Limb (tissue), 2 donors: ENCODE results near the gene HOXB4.

Experiments
- DNase-seq, 2 donors: peaks; one replicate each; pipeline ENCODE4 v3.0.0-alpha.2; 2016; ENCODE audit errors: extremely low spot score in 2 of 2

HOXB4 gene

GRCh38 chr17:48590607-48591161 lies 12.5 kb upstream of the HOXB4 start:
- DNase-seq = no peak

GRCh38 chr17:48589831-48590606 lies 11.9 kb upstream of the HOXB4 start, which contains the start of gene HOXB3:
HOXB3 (minus strand) TSS chr17:48590241; CDS start chr17:48552474, 37,767 bp downstream.
- peak in 1 of 2 donors; percentile 67 for DNase-seq

GRCh38 chr17:48589060-48589830 lies 11.1 kb upstream of the HOXB4 start:
- no peak for DNase-seq

GRCh38 chr17:48588528-48588927 lies 10.4 kb upstream of the HOXB4 start:
- no peak for DNase-seq

GRCh38 chr17:48588074-48588415 lies 9.9 kb upstream of the HOXB4 start:
- DNase-seq = no peak

- no peak for DNase-seq
These were observed 9.3 kb upstream of the HOXB4 start for GRCh38 chr17:48587276-48588073.

GRCh38 chr17:48586355-48587258 lies 8.5 kb upstream of the HOXB4 start:
- peak in 1 of 2 donors; percentile 66 for DNase-seq

GRCh38 chr17:48584223-48584741 lies 6.1 kb upstream of the HOXB4 start:
- no peak for DNase-seq

GRCh38 chr17:48583708-48584222 lies 5.6 kb upstream of the HOXB4 start:
- no peak for DNase-seq

GRCh38 chr17:48582750-48583069 lies 4.6 kb upstream of the HOXB4 start:
- DNase-seq = peak in 1 of 2 donors; percentile 48

- peak in 1 of 2 donors; percentile 66 for DNase-seq
These were observed 1.8 kb upstream of the HOXB4 start for GRCh38 chr17:48579760-48580554.

GRCh38 chr17:48579471-48579759 lies 1.3 kb upstream of the HOXB4 start:
- no peak for DNase-seq

- DNase-seq = peak in 1 of 2 donors; percentile 44
These were observed 693 bp upstream of the HOXB4 start for GRCh38 chr17:48578616-48579470.

GRCh38 chr17:48577330-48577945 lies 712 bp downstream of the HOXB4 start:
- peak in 1 of 2 donors; percentile 74 for DNase-seq

- DNase-seq = peak in 1 of 2 donors; percentile 75
These were observed 1.5 kb downstream of the HOXB4 start for GRCh38 chr17:48576479-48577309.

- peak in 1 of 2 donors; percentile 70 for DNase-seq
These were observed 2.3 kb downstream of the HOXB4 start for GRCh38 chr17:48575673-48576478.
